Ovary (tissue), 9 donors: Measurements from ENCODE around the gene SYTL3. TPM values are rescaled to one million over a fixed set of nuclear protein-coding genes. Genes with fewer than 3 reads are reported as not detected.
A peak's percentile ranks its signal among the peaks of the same experiment; 100 is the strongest.
"Not testable (repeated sequence)": the region's sequence is repeated elsewhere in the genome, so short reads cannot be mapped to it uniquely, and the experiment has no call there.

ENCODE experiments used
- DNase-seq, 5 donors: peaks; one replicate each; pipeline ENCODE4 v3.0.0-alpha.2; 2019 to 2020
- H3K27ac ChIP-seq, 2 donors: fragments of 200-600 bp; one replicate each; pipeline versions ENCODE4 v1.5.1 to v1.8.0; 2019 to 2022
- H3K27me3 ChIP-seq: fragments of 200-600 bp; one replicate; pipeline ENCODE4 v1.8.0; 2022
- H3K36me3 ChIP-seq: fragments of 200-600 bp; sonication (generic); one replicate; pipeline ENCODE4 v1.5.1; 2019
- H3K4me1 ChIP-seq: one replicate; pipeline ENCODE4 v1.8.1; 2013; ENCODE audit warnings: mild to moderate bottlenecking, moderate library complexity; ENCODE audit not compliant: insufficient read depth
- H3K4me3 ChIP-seq: fragments of 200-600 bp; sonication (generic); one replicate; pipeline ENCODE4 v1.5.1; 2017
- H3K9me3 ChIP-seq, 2 donors: fragments of 200-600 bp in 1 of 2; sonication (generic) in 1 of 2; one replicate each; pipeline versions ENCODE4 v1.5.1 to v1.8.1; 2013 to 2019; ENCODE audit warnings: mild to moderate bottlenecking in 1 of 2, moderate library complexity in 1 of 2
- EP300 ChIP-seq: sonication (generic); formaldehyde crosslinking; IDR thresholded peaks from one replicate; pipeline ENCODE4 v1.6.1; 2017; ENCODE audit warnings: antibody characterized with exemption
- POLR2A ChIP-seq: fragments of 450-650 bp; IDR thresholded peaks from one replicate; pipeline ENCODE4 v1.6.1; 2017; ENCODE audit warnings: antibody characterized with exemption, mild to moderate bottlenecking, moderate library complexity
- WGBS, 3 donors: extraction: QIAGEN DNeasy Blood & Tissue Kit in 1 of 3; methylation state at CpG; one replicate each; pipeline versions ENCODE4 v1.1.5 to v1.1.7; 2013 to 2017; 5-methylcytosine and 5-hydroxymethylcytosine counted together
- intact Hi-C, 4 donors: fragments of 100-400 bp; cut with DNase I; formaldehyde crosslinking; loops; one replicate each; pipeline versions ENCODE4 v1.11.0 to v1.15.1; 2022 to 2023
- polyA plus RNA-seq, 2 donors: library from polyadenylated mRNA; stranded (reverse); fragments of 200-250 nt in 1 of 2; fragments of 350-450 nt in 1 of 2; fragmentation: Illumina TruSeq in 1 of 2; extraction: RNeasy Lipid Tissue Mini Kit (QIAGEN cat#74804) in 1 of 2; gene quantifications; one replicate each; pipeline ENCODE4 v1.2.3, GENCODE V29; 2013 to 2014
- total RNA-seq, 7 donors: library from RNA; depleted of rRNA in 2 of 7; stranded (reverse); fragments of >200 nt in 2 of 7; fragmentation: NEBNext Ultra II Directional in 3 of 7; extraction: Animal tissue kit (Norgen Biotek cat#: 25700) in 3 of 7; gene quantifications; one replicate each; pipeline versions ENCODE4 v1.1.0 to v1.2.4, GENCODE V29; 2016 to 2023
- TF ChIP-seq, protein P1 (sequence below), 3 donors: fragments of 450-650 bp in 2 of 3; fragments of 200-600 bp in 1 of 3; IDR thresholded peaks; one replicate each; pipeline versions ENCODE4 v1.5.1 to v1.8.0; 2016 to 2022; ENCODE audit warnings: antibody characterized with exemption in 3 of 3, mild to moderate bottlenecking in 1 of 3
- donor health status: DM: no; HTN: no; CAD: no; lungs with moderate emphysema.
- donor health status: DM: no; HTN: no; CAD: no.
- donor health status: Bipolar disorder and iron deficiency.
- donor health status: DM: yes; HTN: yes; CAD: no.
- donor health status: DM: no; HTN: no; CAD: no.
- donor health status: DM: yes; HTN: yes; CAD: no.

The SYTL3 gene
- total and polyA plus RNA-seq, 9 donors, result 1.7 to 7.8 (median 2.5) TPM

- Histone ChIP-seq H3K4me3 (no peak overlapping the region), H3K9me3 (no peaks in the 10 kb centered on the region), H3K4me1 (peaks cover 13% of the 10 kb centered on the region), H3K27me3 (no peaks in the 10 kb centered on the region), H3K36me3 (no peaks in the 10 kb centered on the region), H3K27ac (peak overlapping the region in 1 of 2 donors; percentile 72)
- DNase-seq, result no peak
- TF ChIP-seq POLR2A, result no peak
- TF ChIP-seq, protein P1, sequence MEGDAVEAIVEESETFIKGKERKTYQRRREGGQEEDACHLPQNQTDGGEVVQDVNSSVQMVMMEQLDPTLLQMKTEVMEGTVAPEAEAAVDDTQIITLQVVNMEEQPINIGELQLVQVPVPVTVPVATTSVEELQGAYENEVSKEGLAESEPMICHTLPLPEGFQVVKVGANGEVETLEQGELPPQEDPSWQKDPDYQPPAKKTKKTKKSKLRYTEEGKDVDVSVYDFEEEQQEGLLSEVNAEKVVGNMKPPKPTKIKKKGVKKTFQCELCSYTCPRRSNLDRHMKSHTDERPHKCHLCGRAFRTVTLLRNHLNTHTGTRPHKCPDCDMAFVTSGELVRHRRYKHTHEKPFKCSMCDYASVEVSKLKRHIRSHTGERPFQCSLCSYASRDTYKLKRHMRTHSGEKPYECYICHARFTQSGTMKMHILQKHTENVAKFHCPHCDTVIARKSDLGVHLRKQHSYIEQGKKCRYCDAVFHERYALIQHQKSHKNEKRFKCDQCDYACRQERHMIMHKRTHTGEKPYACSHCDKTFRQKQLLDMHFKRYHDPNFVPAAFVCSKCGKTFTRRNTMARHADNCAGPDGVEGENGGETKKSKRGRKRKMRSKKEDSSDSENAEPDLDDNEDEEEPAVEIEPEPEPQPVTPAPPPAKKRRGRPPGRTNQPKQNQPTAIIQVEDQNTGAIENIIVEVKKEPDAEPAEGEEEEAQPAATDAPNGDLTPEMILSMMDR (IDR thresholded peaks at IDR 0.05), result no peak
- TF ChIP-seq EP300, result no peak
- intact Hi-C loops, result no loop called here
- WGBS, 3 donors, result 61 to 66% (median 62%) methylated on average over 9 of the region's 9 CpGs
These were observed 39.4 kb upstream of the SYTL3 start for GRCh38 chr6:158610319-158610968.

DNA sequence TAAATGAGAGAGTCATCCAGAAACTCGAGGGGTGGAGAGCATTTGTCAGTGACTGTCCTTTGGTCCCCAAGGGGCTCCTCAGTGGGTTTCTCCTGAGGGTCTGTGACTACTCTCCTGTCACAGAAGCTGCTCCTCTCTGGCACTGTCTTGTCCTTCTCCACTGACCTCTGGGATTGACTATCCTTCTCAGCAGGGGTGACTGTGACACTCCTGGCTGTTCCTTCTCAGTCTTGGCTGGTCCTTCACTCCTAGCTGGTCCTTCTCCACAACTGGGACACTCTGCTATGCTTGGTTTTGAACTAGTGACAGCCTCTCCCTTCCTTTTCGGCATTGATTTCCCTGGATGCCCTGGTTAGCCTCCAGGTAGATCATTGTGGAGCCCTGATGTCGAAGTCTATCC, 38.8 kb upstream of the SYTL3 start:
- Histone ChIP-seq H3K4me3 (no peak overlapping the region), H3K27me3 (no peaks in the 10 kb centered on the region), H3K27ac (peak overlapping the region in 1 of 2 donors; percentile 72), H3K9me3 (no peaks in the 10 kb centered on the region), H3K4me1 (peaks cover 13% of the 10 kb centered on the region), H3K36me3 (no peaks in the 10 kb centered on the region)
- WGBS, 3 donors, result 57 to 64% (median 63%) methylated on average over 3 of the region's 3 CpGs
- intact Hi-C loops, result no loop called here
- DNase-seq, result no peak
- no peak for TF ChIP-seq EP300
- TF ChIP-seq, protein P1 (IDR thresholded peaks at IDR 0.05), result no peak
- no peak for TF ChIP-seq POLR2A

DNA sequence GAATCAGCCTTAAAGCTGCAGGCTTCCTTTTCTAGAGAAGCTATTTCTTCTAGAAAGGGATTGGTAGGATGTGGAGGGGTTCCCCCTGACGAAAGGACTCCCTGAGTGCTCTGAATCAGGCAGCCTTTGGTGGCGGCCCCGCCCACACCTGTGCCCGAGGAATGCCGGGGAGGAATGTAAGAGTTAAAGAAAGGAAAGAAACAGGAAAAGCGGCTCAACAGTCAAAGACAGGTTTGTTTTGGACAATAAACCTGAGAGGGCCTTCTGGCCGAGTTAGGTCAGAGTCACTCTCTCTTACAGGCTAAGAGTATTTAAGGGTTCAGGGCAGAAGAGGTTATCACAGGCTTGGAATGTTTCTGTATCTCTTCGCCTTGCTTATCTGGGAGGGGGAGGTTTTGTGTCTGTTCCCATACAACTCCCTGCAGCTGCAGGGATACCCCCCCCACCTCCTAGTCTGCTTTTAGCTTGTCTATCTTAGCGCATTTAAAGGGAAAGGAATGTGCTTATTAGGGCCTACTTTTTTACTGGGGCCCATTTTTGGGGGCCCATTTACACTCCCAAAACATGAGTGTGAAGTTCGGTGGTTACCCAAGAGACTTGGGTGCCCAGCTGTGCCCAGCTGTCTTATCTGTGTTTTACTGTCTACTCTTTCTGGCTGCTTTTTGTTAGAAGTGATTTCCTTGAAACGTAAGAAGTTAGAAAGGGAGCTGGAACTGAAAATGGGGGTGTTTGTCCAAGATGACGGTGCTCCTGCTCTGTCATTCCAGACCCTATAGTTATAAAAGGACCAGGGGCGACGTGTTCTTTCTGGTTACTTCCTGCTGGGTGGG, 38.1 kb upstream of the SYTL3 start:
- Histone ChIP-seq H3K4me3 (no peak overlapping the region), H3K4me1 (peaks cover 13% of the 10 kb centered on the region), H3K36me3 (no peaks in the 10 kb centered on the region), H3K27ac (peak overlapping the region in 1 of 2 donors; percentile 72), H3K9me3 (no peaks in the 10 kb centered on the region), H3K27me3 (no peaks in the 10 kb centered on the region)
- 8 to 25% (median 15%) methylated on average over 14 of the region's 14 CpGs for WGBS, 3 donors
- no peak for DNase-seq
- intact Hi-C loops, result no loop called here
- TF ChIP-seq POLR2A (no peak), EP300 (no peak)
- TF ChIP-seq, protein P1 (IDR thresholded peaks at IDR 0.05), result no peak

DNA sequence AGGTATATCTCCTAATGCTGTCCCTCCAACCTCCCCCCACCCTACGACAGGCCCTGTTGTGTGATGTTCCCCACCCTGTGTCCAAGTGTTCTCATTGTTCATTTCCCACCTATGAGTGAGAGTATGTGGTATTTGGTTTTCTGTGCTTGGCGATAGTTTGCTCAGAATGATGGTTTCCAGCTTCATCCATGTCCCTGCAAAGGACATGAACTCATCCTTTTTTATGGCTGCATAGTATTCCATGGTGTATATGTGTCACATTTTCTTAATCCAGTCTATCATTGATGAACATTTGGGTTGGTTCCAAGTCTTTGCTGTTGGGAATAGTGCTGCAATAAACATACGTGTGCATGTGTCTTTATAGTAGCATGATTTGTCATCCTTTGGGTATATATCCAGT, 35.2 kb upstream of the SYTL3 start:
- H3K36me3 ChIP-seq, H3K27me3 ChIP-seq, DNase-seq, intact Hi-C loops, H3K9me3 ChIP-seq, H3K4me3 ChIP-seq, H3K27ac ChIP-seq: not testable (repeated sequence)
- WGBS, 3 donors, result 94 to 100% (median 96%) methylated on average over 3 of the region's 3 CpGs
- H3K4me1 ChIP-seq, result peaks cover 14% of the 10 kb centered on the region

- H3K9me3 ChIP-seq, DNase-seq, intact Hi-C loops, H3K27ac ChIP-seq, H3K4me3 ChIP-seq, H3K36me3 ChIP-seq, H3K4me1 ChIP-seq, H3K27me3 ChIP-seq: not testable (repeated sequence)
- WGBS, 3 donors, result 90 to 97% (median 96%) methylated on average over 3 of the region's 3 CpGs
These were observed 31.6 kb upstream of the SYTL3 start for GRCh38 chr6:158618289-158618688.
